Right lung (tissue), 5 donors: ENCODE results near the gene CNOT6. TPM values are rescaled to one million over a fixed set of nuclear protein-coding genes. Genes with fewer than 3 reads are reported as not detected.

Source experiments
- DNase-seq, 2 donors: peaks; one replicate each; pipeline ENCODE4 v3.0.0-alpha.2; 2013
- polyA plus RNA-seq, 5 donors: library from polyadenylated mRNA; unstranded; fragments of 120-200 nt; gene quantifications; one replicate each; pipeline versions ENCODE4 v1.2.1 to v1.2.3, GENCODE V29; 2013; ENCODE audit warnings: inconsistent platforms in 1 of 5, low replicate concordance in 1 of 5; ENCODE audit not compliant: insufficient read length in 5 of 5, insufficient read depth in 1 of 5

Gene CNOT6
- polyA plus RNA-seq, 5 donors = 33.0 to 55.2 (median 51.3) TPM

- no peak for DNase-seq
Measured at GRCh38 chr5:180618487-180618828, 124.3 kb downstream of the CNOT6 start.

- no peak for DNase-seq
Measured at GRCh38 chr5:180618829-180619562, 124.8 kb downstream of the CNOT6 start.

GRCh38 chr5:180619563-180619915 lies 125.4 kb downstream of the CNOT6 start:
- no peak for DNase-seq

GRCh38 chr5:180620014-180620413 lies 125.8 kb downstream of the CNOT6 start:
- no peak for DNase-seq

GRCh38 chr5:180621311-180621710 lies 127.1 kb downstream of the CNOT6 start:
- no peak for DNase-seq

- no peak for DNase-seq
Measured at GRCh38 chr5:180622910-180623309, 128.7 kb downstream of the CNOT6 start.

- no peak for DNase-seq
Measured at GRCh38 chr5:180623411-180623834, 129.2 kb downstream of the CNOT6 start.

- no peak for DNase-seq
Measured at GRCh38 chr5:180623844-180624243, 129.7 kb downstream of the CNOT6 start.

GRCh38 chr5:180624587-180624986 lies 130.4 kb downstream of the CNOT6 start:
- no peak for DNase-seq

GRCh38 chr5:180625125-180625790 lies 131.1 kb downstream of the CNOT6 start:
- DNase-seq = no peak

- no peak for DNase-seq
Measured at GRCh38 chr5:180625791-180626660, 131.8 kb downstream of the CNOT6 start.

- no peak for DNase-seq
Measured at GRCh38 chr5:180626661-180627385, 132.6 kb downstream of the CNOT6 start.

GRCh38 chr5:180627386-180628120 lies 133.4 kb downstream of the CNOT6 start:
- DNase-seq = no peak

Other genes with a start within 250 kb of the CNOT6 start
- 10 to 100 TPM; 32.3 to 41.2 (median 39.3) TPM for gene MAPK9, start 202.3 kb upstream of the CNOT6 start, polyA plus RNA-seq
- 1 to 10 TPM; 5.1 to 9.7 (median 7.1) TPM for gene GFPT2, start 141.0 kb upstream of the CNOT6 start, polyA plus RNA-seq
- gene SCGB3A1, start 97.1 kb downstream of the CNOT6 start, polyA plus RNA-seq = 1 to 10 TPM in 4 of 5 donors, under 1 TPM in 1; 0.94 to 4.2 (median 3.1) TPM
- gene FLT4, start 155.2 kb downstream of the CNOT6 start, polyA plus RNA-seq = 10 to 100 TPM; 27.0 to 43.9 (median 33.7) TPM
- not detected for gene OR2Y1, start 245.7 kb downstream of the CNOT6 start, polyA plus RNA-seq